Panc1 (cell line): ENCODE results near the gene NCOR2. TPM values are rescaled to one million over a fixed set of nuclear protein-coding genes. Genes with fewer than 3 reads are reported as not detected.

ENCODE experiments used
- ATAC-seq: fragments of 200-7000 bp; cut with Tn5 transposase; 2 replicates; pipeline ENCODE4 v1.9.1; 2020; ENCODE audit warnings: mild to moderate bottlenecking, moderate library complexity
- BruUV-seq: library from RNA; stranded (reverse); fragments of 400-500 nt; replicated peaks from 2 replicates; lab custom pipeline; 2021; lab: Mats Ljungman, UMichigan
- CTCF ChIA-PET: fragments of 300-600 bp; sonication (Branson Sonifier 250); formaldehyde crosslinking; loops from one replicate; lab custom pipeline; 2022; ENCODE audit warnings: antibody characterized with exemption; lab: Charles Lee
- POLR2A ChIA-PET: fragments of 300-600 bp; sonication (Branson Sonifier 250); formaldehyde crosslinking; loops from one replicate; lab custom pipeline; 2022; ENCODE audit warnings: antibody characterized with exemption; lab: Charles Lee
- DNase-seq: peaks from one replicate; pipeline ENCODE4 v3.0.0-alpha.2; 2010; ENCODE audit warnings: low read depth, low spot score
- H3K27ac ChIP-seq: 2 replicates; pipeline ENCODE4 v1.5.1; 2011; ENCODE audit warnings: mild to moderate bottlenecking, low read length, inconsistent platforms
- H3K27me3 ChIP-seq: fragments of 200-500 bp; sonication (Bioruptor generic); 2 replicates; pipeline ENCODE4 v1.6.0; 2014; ENCODE audit warnings: low read length, inconsistent platforms; ENCODE audit not compliant: control insufficient read depth, insufficient read depth
- H3K36me3 ChIP-seq: fragments of 200-500 bp; sonication (Bioruptor generic); 2 replicates; pipeline ENCODE4 v1.5.1; 2014; ENCODE audit warnings: inconsistent platforms, mild to moderate bottlenecking, low read length, moderate library complexity; ENCODE audit not compliant: control insufficient read depth, insufficient read depth
- H3K4me1 ChIP-seq: 2 replicates; pipeline ENCODE4 v1.5.1; 2011; ENCODE audit warnings: inconsistent platforms, mild to moderate bottlenecking, low read length, moderate library complexity; ENCODE audit not compliant: control insufficient read depth, insufficient read depth
- H3K4me3 ChIP-seq, 2 experiments: 2 replicates each; pipeline ENCODE4 v1.5.1; 2011 to 2012; ENCODE audit warnings: low read depth in 2 of 2, low read length in 2 of 2, mild to moderate bottlenecking in 2 of 2, inconsistent platforms in 1 of 2, moderate library complexity in 1 of 2
- H3K9me3 ChIP-seq: fragments of 200-500 bp; sonication (Bioruptor generic); 2 replicates; pipeline ENCODE4 v1.5.1; 2014; ENCODE audit warnings: low read depth, mild to moderate bottlenecking, inconsistent platforms, low read length, moderate library complexity; ENCODE audit not compliant: control insufficient read depth, insufficient read depth
- POLR2AphosphoS5 ChIP-seq: IDR thresholded peaks from 2 replicates; pipeline ENCODE4 v1.6.1; 2012; ENCODE audit warnings: mild to moderate bottlenecking, low read depth, low read length, moderate library complexity
- REST ChIP-seq, 2 experiments: IDR thresholded peaks; 2 replicates each; pipeline ENCODE4 v1.6.1; 2011 to 2012; ENCODE audit warnings: low read depth in 2 of 2, control low read depth in 1 of 2, low read length in 1 of 2, mild to moderate bottlenecking in 1 of 2, moderate library complexity in 1 of 2; ENCODE audit not compliant: insufficient read depth in 1 of 2
- SIN3A ChIP-seq: IDR thresholded peaks from 2 replicates; pipeline ENCODE4 v1.6.1; 2012; ENCODE audit warnings: low read depth, mild to moderate bottlenecking, low read length, moderate library complexity, borderline replicate concordance; ENCODE audit not compliant: insufficient read depth
- TCF7L2 ChIP-seq: IDR thresholded peaks from 2 replicates; pipeline ENCODE4 v1.6.1; 2011; ENCODE audit warnings: mild to moderate bottlenecking, low read depth, low read length, inconsistent platforms
- in situ Hi-C: cut with HindIII; loops from 2 replicates; pipeline ENCODE4 v1.10.0; 2016; ENCODE audit warnings: low sequenced_read_pairs, low pct_unique_long_range_greater_than_20kb
- intact Hi-C: fragments of 100-400 bp; cut with micrococcal nuclease; formaldehyde crosslinking; loops from one replicate; pipeline ENCODE4 v1.10.0; 2022; ENCODE audit not compliant: unreplicated experiment
- total RNA-seq: library from RNA; stranded (reverse); gene quantifications from one replicate; pipeline ENCODE4 v1.2.1, GENCODE V29; 2021; ENCODE audit not compliant: unreplicated experiment
- TF ChIP-seq, protein P1 (sequence below): fragments of 450-650 bp; IDR thresholded peaks from 2 replicates; pipeline ENCODE4 v1.5.1; 2017; ENCODE audit warnings: mild to moderate bottlenecking

Gene NCOR2
- total RNA-seq, 1 experiment from 2014 or later, result 461 TPM

- no TSS peak for BruUV-seq
- ChIA-PET POLR2A (no interaction called here), CTCF (interaction anchor here (0.6 kb wide), 1 partner anchor 225 kb away, joined by 4 read pairs; no protein-coding TSS in a partner anchor)
- TF ChIP-seq REST (IDR thresholded peaks at IDR 0.05; ENCODE audit: insufficient read depth in 1 of 2, low read depth in 2 of 2, low read length in 1 of 2) (no peak), SIN3A (no peak), TCF7L2 (no peak), POLR2AphosphoS5 (no peak)
- TF ChIP-seq, protein P1, sequence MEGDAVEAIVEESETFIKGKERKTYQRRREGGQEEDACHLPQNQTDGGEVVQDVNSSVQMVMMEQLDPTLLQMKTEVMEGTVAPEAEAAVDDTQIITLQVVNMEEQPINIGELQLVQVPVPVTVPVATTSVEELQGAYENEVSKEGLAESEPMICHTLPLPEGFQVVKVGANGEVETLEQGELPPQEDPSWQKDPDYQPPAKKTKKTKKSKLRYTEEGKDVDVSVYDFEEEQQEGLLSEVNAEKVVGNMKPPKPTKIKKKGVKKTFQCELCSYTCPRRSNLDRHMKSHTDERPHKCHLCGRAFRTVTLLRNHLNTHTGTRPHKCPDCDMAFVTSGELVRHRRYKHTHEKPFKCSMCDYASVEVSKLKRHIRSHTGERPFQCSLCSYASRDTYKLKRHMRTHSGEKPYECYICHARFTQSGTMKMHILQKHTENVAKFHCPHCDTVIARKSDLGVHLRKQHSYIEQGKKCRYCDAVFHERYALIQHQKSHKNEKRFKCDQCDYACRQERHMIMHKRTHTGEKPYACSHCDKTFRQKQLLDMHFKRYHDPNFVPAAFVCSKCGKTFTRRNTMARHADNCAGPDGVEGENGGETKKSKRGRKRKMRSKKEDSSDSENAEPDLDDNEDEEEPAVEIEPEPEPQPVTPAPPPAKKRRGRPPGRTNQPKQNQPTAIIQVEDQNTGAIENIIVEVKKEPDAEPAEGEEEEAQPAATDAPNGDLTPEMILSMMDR, result no peak
- DNase-seq (no peak), ATAC-seq (no peak)
- Histone ChIP-seq H3K4me3 (no peak overlapping the region), H3K4me1 (peaks cover 5% of the 10 kb centered on the region; the same call in 1 of the 2 replicates), H3K9me3 (no peaks in the 10 kb centered on the region), H3K36me3 (no peaks in the 10 kb centered on the region), H3K27me3 (no peaks in the 10 kb centered on the region), H3K27ac (no peak overlapping the region)
- intact Hi-C loops, result no loop called here
- in situ Hi-C loops, result no loop called here
These were observed 47.3 kb upstream of the NCOR2 start for GRCh38 chr12:124614512-124615292.

- Histone ChIP-seq H3K27me3 (no peaks in the 10 kb centered on the region), H3K36me3 (no peaks in the 10 kb centered on the region), H3K4me3 (no peak overlapping the region), H3K27ac (no peak overlapping the region), H3K9me3 (no peaks in the 10 kb centered on the region), H3K4me1 (peaks cover 16% of the 10 kb centered on the region)
- DNase-seq (no peak), ATAC-seq (no peak)
- no TSS peak for BruUV-seq
- in situ Hi-C loops, result no loop called here
- POLR2A ChIA-PET, result interaction anchor here (0.6 kb wide), 1 partner anchor 104 kb away, joined by 3 read pairs; no protein-coding TSS in a partner anchor
- TF ChIP-seq TCF7L2 (no peak), REST (IDR thresholded peaks at IDR 0.05; ENCODE audit: insufficient read depth in 1 of 2, low read depth in 2 of 2, low read length in 1 of 2) (no peak), POLR2AphosphoS5 (no peak), SIN3A (no peak)
- TF ChIP-seq, protein P1, result no peak
- CTCF ChIA-PET, result no interaction called here
- intact Hi-C loops, result no loop called here
These were observed 45.8 kb upstream of the NCOR2 start for GRCh38 chr12:124613151-124613585.
